ENCODE results near the gene CLDN12.
A peak's percentile ranks its signal among the peaks of the same experiment; 100 is the strongest.

DNA sequence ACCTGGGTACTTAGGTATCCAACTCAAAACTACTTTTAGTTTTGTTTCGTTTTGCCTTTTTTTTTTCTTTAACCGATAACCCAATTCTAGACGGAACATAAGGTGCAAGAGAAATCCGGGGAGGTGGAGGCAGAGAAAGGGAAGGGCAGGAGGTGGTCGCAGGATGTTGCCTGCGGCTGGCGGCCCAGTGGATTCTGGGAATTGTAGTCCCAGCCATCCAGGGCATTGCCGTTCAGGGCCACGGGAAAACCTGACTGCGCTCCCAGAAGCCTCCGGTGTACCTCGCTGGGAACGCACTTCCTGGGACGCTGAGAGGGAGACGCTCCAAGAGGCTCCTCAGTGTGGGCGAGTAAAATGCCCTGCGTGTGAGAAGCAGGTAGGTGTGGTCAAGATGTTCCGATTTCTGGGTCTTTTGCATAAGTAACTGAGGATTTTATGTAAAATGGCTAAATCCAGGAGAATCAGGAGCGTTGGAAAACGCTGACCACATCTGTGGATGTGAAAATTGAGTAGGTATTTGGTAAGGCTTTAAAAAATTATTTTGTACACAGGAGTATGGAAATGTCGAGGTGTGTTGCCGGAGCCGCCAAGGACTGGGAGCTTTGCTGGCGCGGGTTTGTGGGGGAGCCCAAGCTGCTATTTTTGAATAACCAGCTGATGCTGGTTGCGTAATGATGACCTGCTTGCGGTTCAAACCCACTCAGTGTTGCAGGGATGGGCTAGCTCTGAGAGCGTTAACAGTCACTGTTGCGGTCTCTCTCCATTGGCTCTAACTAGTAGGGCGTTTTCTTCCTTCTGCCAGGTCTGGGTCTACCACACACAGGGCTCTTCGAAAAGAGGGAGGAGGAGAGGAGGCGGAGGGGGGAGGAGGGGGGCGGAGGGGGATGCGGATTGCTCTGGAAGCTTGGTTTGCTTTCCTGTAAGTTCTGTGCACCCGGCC, at the start of gene CLDN12:
- TF ChIP-seq CTCF (conservative IDR thresholded peaks at IDR 0.05; ENCODE audit: low read depth in 2 of 2) (no peak), REST (IDR thresholded peaks at IDR 0.05; ENCODE audit: unreplicated experiment) (no peak), EZH2 (IDR thresholded peaks at IDR 0.05; ENCODE audit: low read depth, unreplicated experiment) (no peak), POLR2AphosphoS5 (IDR thresholded peaks at IDR 0.05; ENCODE audit: low read depth) (peak; percentile 92), STAT1 (IDR thresholded peaks at IDR 0.05; ENCODE audit: unreplicated experiment) (no peak)
- TF ChIP-seq, protein P1, sequence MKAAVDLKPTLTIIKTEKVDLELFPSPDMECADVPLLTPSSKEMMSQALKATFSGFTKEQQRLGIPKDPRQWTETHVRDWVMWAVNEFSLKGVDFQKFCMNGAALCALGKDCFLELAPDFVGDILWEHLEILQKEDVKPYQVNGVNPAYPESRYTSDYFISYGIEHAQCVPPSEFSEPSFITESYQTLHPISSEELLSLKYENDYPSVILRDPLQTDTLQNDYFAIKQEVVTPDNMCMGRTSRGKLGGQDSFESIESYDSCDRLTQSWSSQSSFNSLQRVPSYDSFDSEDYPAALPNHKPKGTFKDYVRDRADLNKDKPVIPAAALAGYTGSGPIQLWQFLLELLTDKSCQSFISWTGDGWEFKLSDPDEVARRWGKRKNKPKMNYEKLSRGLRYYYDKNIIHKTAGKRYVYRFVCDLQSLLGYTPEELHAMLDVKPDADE (IDR thresholded peaks at IDR 0.05): peak; percentile 93

Data from GM23338 (cell line).